Measurements from ENCODE around the gene GEMIN4. TPM values are rescaled to one million over a fixed set of nuclear protein-coding genes. Genes with fewer than 3 reads are reported as not detected.
"Not testable (repeated sequence)": the region's sequence is repeated elsewhere in the genome, so short reads cannot be mapped to it uniquely, and the experiment has no call there.

Gene GEMIN4
- total RNA-seq, 4 donors from 2014 or later = 8.4 to 49.5 (median 16.8) TPM

DNA sequence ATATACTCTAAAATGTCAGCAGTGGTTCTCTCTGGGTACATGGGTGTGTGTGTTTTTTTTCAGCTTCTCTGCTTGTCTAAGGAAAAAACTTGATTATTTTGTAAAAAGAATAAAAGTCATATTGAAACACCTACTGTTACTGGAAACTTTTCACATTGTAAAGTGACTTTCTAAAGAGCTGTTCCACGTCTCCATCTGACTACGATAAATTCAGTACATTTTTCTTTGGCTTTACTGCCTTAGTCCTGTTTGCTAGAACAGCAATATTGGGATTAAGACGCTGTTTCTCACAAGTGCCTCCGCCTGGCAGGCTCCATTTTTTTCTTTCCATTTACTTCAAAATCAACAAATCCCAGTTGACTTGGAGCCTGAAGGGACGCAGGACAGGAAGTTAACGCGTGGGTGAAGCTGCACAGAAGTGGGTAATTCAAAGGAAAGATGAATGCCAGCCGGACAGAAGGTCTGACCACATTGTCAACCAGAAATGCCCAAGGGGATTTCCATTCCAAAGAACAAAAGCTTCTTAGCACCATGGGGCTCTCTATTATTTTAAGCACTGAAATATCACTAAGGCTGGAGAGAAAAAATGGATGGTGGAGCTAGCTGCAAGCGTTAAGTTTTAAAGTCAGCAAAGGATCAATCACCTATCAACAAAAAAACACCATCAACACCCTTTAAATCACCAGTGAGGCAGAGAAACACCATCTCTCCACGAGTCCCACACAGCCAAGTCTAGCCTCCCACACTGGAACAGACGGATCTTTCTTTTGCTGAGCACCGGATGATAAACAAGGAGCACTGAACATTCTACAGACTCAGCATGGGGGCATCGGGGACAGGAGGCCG, 21.6 kb upstream of the GEMIN4 start:
- H3K36me3 ChIP-seq = peaks cover 0 to 95% (median 0%) of the 10 kb centered on the region in 3 donors

DNA sequence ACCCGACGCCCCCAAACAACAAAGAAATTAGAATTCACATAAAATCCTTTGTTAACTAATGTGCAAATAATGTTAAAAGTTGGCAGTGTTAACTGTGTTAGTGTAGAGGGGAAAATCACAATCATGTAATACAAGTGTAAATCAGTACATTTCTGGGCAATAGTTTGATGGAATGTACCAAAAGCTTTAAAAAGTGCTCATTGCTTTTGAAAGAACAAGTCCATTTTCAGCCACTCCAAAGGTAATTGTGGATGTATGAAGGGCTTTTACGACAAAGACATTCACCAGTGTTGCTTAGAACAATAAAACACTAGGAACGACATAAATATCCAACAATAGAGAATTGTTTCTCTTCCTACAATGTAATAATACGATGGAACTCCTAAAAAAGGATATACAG, 21.0 kb upstream of the GEMIN4 start:
- H3K4me1 ChIP-seq = no peaks in the 10 kb centered on the region
- no peaks in the 10 kb centered on the region for H3K27me3 ChIP-seq
- no peaks in the 10 kb centered on the region for H3K9me3 ChIP-seq
- H3K27ac ChIP-seq = no peak overlapping the region
- H3K36me3 ChIP-seq = peaks cover 0 to 93% (median 0%) of the 10 kb centered on the region in 3 donors
- no peak overlapping the region for H3K4me3 ChIP-seq
- no peak for DNase-seq
- no peak for TF ChIP-seq POLR2A (IDR thresholded peaks at IDR 0.05)
- TF ChIP-seq, protein P1, sequence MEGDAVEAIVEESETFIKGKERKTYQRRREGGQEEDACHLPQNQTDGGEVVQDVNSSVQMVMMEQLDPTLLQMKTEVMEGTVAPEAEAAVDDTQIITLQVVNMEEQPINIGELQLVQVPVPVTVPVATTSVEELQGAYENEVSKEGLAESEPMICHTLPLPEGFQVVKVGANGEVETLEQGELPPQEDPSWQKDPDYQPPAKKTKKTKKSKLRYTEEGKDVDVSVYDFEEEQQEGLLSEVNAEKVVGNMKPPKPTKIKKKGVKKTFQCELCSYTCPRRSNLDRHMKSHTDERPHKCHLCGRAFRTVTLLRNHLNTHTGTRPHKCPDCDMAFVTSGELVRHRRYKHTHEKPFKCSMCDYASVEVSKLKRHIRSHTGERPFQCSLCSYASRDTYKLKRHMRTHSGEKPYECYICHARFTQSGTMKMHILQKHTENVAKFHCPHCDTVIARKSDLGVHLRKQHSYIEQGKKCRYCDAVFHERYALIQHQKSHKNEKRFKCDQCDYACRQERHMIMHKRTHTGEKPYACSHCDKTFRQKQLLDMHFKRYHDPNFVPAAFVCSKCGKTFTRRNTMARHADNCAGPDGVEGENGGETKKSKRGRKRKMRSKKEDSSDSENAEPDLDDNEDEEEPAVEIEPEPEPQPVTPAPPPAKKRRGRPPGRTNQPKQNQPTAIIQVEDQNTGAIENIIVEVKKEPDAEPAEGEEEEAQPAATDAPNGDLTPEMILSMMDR (IDR thresholded peaks at IDR 0.05) = no peak

More for the DNA sequence above, 21.6 kb upstream of the GEMIN4 start:
- TF ChIP-seq, protein P1 (IDR thresholded peaks at IDR 0.05) = no peak
- no peak for TF ChIP-seq POLR2A (IDR thresholded peaks at IDR 0.05)
- no peak for DNase-seq
- H3K27ac ChIP-seq = no peak overlapping the region
- H3K4me3 ChIP-seq = no peak overlapping the region
- no peaks in the 10 kb centered on the region for H3K27me3 ChIP-seq
- no peaks in the 10 kb centered on the region for H3K4me1 ChIP-seq
- no peaks in the 10 kb centered on the region for H3K9me3 ChIP-seq

DNA sequence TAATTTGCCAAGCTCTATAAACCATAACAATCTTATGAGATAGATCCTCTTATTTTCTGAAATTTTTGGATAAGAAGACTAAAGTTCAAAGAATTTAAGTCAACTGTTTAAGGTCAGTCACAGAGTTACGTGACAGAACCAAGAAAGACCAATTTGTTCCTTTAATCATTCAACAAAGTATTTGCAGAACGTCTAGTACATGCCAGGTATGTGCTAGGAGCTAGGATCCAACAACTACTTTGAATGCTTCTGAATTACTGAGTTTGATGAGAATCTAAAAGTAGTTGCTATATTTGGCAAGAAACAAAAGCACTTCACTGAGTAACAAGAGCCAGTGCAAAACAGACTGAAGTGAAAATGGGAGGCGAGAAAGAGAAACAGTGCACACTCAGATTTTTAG, 15.0 kb upstream of the GEMIN4 start:
- H3K36me3 ChIP-seq = peaks cover 0 to 91% (median 0%) of the 10 kb centered on the region in 3 donors
- H3K27ac ChIP-seq = no peak overlapping the region
- no peaks in the 10 kb centered on the region for H3K27me3 ChIP-seq

DNA sequence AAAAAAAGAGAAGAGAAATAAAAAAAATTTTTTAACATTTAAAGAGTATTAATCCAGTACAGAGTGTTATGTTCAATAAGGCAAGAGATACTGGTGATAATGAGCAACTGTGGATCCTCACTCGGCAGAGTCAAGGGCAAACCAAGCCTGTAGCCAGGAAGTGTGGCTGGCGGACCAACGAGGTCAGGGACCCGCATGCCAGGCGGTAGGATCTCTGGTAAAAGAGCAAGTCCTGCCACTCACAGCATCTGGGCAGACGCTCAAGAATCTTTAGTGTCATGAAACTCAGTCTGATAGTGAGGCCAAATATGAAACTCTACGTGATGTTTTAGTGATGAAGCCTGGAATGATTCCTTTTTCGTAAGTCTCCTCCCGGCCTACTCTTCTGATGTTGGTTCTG, 8.3 kb upstream of the GEMIN4 start:
- H3K4me3 ChIP-seq = no peak overlapping the region
- TF ChIP-seq POLR2A (IDR thresholded peaks at IDR 0.05) = no peak
- TF ChIP-seq, protein P1 (IDR thresholded peaks at IDR 0.05) = no peak
- peaks cover 0 to 79% (median 0%) of the 10 kb centered on the region in 3 donors for H3K36me3 ChIP-seq

More for the DNA sequence above, 15.0 kb upstream of the GEMIN4 start:
- no peak overlapping the region for H3K4me3 ChIP-seq
- DNase-seq = no peak
- no peak for TF ChIP-seq POLR2A (IDR thresholded peaks at IDR 0.05)
- TF ChIP-seq, protein P1 (IDR thresholded peaks at IDR 0.05) = no peak
- H3K4me1 ChIP-seq = no peaks in the 10 kb centered on the region
- no peaks in the 10 kb centered on the region for H3K9me3 ChIP-seq

DNA sequence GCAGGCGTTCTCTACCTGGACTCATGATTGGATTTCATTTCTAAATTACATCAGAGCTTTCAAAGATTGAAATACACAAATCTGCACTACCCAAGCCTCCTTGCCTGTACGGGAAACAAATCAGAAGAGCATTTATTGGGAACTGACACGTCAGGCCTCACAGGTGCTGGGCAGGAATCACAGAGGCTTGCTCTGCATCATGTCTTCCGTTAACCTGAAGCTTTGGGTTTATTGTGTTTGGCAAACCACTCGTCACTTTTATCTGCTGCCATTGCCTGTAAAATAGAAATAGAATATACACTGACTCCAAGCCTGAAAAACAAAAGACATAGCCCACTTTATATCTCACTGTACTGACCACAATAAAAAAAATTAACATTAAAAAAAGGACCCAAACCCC, 7.9 kb upstream of the GEMIN4 start:
- Histone ChIP-seq H3K4me3 (no peak overlapping the region), H3K27ac (no peak overlapping the region), H3K36me3 (peaks cover 0 to 75% (median 0%) of the 10 kb centered on the region in 3 donors), H3K4me1 (no peaks in the 10 kb centered on the region), H3K27me3 (no peaks in the 10 kb centered on the region), H3K9me3 (no peaks in the 10 kb centered on the region)
- no peak for DNase-seq
- TF ChIP-seq, protein P1 (IDR thresholded peaks at IDR 0.05) = no peak
- no peak for TF ChIP-seq POLR2A (IDR thresholded peaks at IDR 0.05)

More for the DNA sequence above, 8.3 kb upstream of the GEMIN4 start:
- no peak for DNase-seq
- no peak overlapping the region for H3K27ac ChIP-seq
- H3K9me3 ChIP-seq = no peaks in the 10 kb centered on the region
- H3K4me1 ChIP-seq = no peaks in the 10 kb centered on the region
- H3K27me3 ChIP-seq = no peaks in the 10 kb centered on the region

DNA sequence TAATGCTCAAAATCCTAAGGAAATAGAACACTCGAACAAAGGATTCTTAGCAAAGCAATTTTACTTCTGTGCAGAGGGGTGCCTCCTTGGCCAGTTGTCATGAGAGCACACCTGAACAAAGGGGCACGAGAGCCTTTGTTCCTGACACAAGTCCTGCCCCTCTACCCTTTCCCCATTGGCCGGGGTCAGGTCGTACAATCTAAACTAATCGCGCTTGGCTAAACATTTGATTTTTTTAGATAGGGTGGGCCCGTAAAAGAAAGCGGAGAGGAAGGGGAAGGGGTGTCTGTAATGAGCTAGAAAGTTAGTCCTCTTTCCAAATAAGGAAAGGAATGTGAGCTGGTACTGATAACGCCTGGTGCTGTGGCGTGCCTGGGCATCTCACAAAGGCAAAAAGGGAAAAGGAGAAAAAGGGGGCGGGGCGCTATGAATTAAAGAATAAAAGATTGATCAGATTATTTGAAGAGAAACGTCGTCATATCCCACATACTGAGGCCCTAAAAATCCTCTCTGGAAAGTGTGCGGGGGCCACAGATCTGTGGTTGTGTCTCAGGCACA, 4.0 kb upstream of the GEMIN4 start:
- H3K9me3 ChIP-seq, DNase-seq, H3K4me3 ChIP-seq, H3K27me3 ChIP-seq, H3K27ac ChIP-seq, H3K4me1 ChIP-seq: not testable (repeated sequence)
- H3K36me3 ChIP-seq = peaks cover 0 to 38% (median 0%) of the 10 kb centered on the region in 3 donors

DNA sequence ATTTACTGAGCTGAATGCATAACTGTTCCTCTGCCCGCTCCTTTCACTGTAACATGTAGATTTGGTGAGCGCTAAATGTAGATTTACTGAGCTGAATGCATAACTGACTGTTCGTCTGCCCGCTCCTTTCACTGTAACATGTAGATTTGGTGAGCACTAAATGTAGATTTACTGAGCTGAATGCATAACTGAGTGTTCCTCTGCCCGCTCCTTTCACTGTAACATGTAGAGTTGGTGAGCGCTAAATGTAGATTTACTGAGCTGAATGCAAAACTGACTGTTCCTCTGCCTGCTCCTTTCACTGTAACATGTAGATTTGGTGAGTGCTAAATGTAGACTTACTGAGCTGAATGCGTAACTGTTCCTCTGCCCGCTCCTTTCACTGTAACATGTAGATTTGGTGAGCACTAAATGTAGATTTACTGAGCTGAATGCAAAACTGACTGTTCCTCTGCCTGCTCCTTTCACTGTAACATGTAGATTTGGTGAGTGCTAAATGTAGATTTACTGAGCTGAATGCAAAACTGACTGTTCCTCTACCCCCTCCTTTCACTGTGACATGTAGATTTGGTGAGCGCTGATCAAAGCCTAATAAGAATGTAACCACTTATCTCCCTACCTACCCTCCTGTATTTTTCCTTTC, 3.4 kb upstream of the GEMIN4 start:
- peaks cover 0 to 10% (median 9%) of the 10 kb centered on the region in 4 donors for H3K4me1 ChIP-seq
- H3K27ac ChIP-seq, H3K4me3 ChIP-seq, H3K9me3 ChIP-seq, DNase-seq, H3K27me3 ChIP-seq: not testable (repeated sequence)
- H3K36me3 ChIP-seq = peaks cover 0 to 31% (median 0%) of the 10 kb centered on the region in 3 donors

Data from Peyer's patch (tissue), 4 donors.